Mucosa of stomach (tissue), 1 donor: ENCODE results near the gene STAP2.
"Not testable (repeated sequence)": the region's sequence is repeated elsewhere in the genome, so short reads cannot be mapped to it uniquely, and the experiment has no call there.

Source experiments
- H3K27me3 ChIP-seq: one replicate; pipeline ENCODE4 v1.7.0; 2013; ENCODE audit warnings: mild to moderate bottlenecking, low read length; ENCODE audit not compliant: control insufficient read depth, insufficient read depth
- H3K36me3 ChIP-seq: one replicate; pipeline ENCODE4 v1.7.0; 2013; ENCODE audit warnings: low read length; ENCODE audit not compliant: control insufficient read depth, insufficient read depth
- H3K4me1 ChIP-seq: one replicate; pipeline ENCODE4 v1.7.0; 2013; ENCODE audit warnings: mild to moderate bottlenecking, low read length; ENCODE audit not compliant: control insufficient read depth, insufficient read depth
- H3K4me3 ChIP-seq: one replicate; pipeline ENCODE4 v1.7.0; 2013; ENCODE audit warnings: low read length
- H3K9ac ChIP-seq: one replicate; pipeline ENCODE4 v1.7.0; 2013; ENCODE audit warnings: mild to moderate bottlenecking, low read length, moderate library complexity
- H3K9me3 ChIP-seq: one replicate; pipeline ENCODE4 v1.7.0; 2013; ENCODE audit warnings: mild to moderate bottlenecking, low read length, moderate library complexity; ENCODE audit not compliant: control insufficient read depth
- donor health status: Pancreatic carcinoma.

Gene STAP2

DNA sequence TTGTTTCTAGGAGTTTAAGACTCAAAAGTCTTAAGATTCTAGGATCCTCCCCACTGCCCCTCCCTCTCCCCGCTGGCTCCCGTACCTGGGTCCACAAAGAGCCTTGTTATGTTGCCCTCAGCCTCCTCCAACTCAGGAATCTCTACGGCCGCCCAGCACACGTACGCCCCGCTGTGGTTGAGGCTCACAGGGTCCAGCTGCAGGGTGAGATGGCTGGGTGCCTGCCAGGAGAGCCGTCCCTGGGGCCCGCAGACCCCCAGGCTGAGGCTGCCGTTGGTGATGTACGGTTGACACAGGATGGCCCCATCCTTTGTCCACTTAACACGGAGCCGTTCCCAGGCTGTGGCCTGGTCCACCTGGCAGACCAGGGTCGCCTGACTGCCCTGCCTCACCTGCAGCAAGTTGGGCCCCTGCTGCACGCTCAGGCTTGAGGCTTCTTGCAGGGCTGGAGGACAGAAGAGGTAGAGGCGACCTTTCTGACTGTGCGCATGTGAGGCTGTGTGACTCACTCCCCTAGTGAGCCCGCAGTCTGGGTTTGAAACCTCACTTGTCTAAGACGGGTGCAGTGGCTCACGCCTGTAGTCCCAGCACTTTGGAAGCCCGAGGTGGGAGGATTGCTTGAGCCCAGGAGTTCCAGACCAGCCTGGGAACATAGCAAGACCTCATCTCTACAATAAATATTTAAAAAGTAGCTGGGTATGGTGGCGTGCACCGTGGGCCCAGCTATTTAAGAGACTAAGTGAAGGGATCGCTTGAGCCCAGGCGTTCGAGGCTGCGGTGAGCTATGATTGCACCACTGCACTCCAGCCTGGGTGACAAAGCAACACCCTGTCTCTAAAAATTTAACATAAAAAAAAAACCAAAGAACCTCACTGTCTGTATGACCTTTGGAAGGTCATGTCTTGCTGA lies 40.5 kb downstream of the STAP2 start:
- Histone ChIP-seq H3K4me3 (no peak overlapping the region), H3K27me3 (peaks cover 4% of the 10 kb centered on the region)

DNA sequence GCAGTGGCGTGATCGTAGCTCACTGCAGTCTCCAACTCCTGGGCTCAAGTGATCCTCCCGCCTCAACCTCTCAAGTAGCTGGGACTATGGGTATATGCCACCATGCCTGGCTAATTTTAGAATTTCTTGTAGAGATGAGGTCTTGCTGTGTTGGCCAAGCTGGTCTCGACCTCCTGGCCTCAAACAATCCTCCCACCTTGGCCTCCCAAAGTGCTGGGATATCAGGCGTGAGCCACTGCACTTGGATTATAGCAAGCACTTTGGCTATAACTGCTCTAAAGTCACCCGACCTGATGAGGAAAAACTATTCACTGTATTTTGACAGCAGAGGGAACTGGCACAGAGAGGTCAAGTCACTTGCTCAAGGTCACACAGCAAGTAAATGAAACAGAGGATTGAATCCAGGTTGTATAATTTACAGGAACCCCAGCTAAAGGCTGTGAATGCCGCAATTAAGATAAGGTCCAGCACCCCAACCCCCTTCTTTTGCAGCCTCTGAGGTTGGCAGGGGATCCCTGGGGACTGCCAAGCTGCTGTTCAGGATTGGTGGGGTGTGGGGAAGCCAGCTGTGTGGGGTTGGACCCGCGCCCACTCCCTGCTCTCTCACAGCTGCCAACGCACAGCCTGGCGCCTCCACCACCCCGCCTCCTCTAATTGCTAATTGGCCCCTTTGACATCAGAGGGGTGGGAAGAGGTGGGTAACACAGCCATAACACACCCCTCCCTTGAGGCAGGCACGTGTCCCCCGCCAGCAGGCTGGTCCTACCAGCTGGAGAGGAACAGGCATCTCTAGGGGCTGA lies 42.5 kb downstream of the STAP2 start:
- no peaks in the 10 kb centered on the region for H3K4me1 ChIP-seq
- no peaks in the 10 kb centered on the region for H3K9me3 ChIP-seq
- no peak overlapping the region for H3K9ac ChIP-seq
- H3K4me3 ChIP-seq, result no peak overlapping the region
- H3K36me3 ChIP-seq, result no peaks in the 10 kb centered on the region
- H3K27me3 ChIP-seq, result peaks cover 4% of the 10 kb centered on the region

More for the DNA sequence above, 40.5 kb downstream of the STAP2 start:
- Histone ChIP-seq H3K4me1 (no peaks in the 10 kb centered on the region), H3K9me3 (no peaks in the 10 kb centered on the region), H3K36me3 (no peaks in the 10 kb centered on the region), H3K9ac (no peak overlapping the region)

DNA sequence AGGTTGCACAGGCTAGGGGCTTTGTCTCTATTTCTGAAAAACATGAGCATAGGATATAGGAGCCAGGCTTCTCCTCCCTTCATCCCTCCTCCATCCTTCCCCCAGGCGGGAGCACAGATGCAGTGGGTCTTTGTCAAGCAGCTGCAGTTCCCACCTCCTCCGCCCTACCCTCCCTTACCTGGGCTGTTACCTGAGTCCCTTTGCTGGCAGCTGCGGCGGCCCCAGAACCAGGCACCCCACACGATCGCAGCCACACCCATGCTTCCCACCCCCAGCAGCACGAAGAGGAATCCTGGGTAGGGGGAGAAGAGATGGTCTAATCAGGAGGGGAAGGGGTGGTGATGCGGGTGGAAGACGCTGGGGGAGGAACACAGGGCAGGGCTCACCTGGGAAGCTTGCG lies 44.2 kb downstream of the STAP2 start:
- Histone ChIP-seq H3K9ac (no peak overlapping the region), H3K36me3 (no peaks in the 10 kb centered on the region), H3K4me1 (no peaks in the 10 kb centered on the region), H3K27me3 (peaks cover 4% of the 10 kb centered on the region), H3K9me3 (no peaks in the 10 kb centered on the region), H3K4me3 (no peak overlapping the region)

DNA sequence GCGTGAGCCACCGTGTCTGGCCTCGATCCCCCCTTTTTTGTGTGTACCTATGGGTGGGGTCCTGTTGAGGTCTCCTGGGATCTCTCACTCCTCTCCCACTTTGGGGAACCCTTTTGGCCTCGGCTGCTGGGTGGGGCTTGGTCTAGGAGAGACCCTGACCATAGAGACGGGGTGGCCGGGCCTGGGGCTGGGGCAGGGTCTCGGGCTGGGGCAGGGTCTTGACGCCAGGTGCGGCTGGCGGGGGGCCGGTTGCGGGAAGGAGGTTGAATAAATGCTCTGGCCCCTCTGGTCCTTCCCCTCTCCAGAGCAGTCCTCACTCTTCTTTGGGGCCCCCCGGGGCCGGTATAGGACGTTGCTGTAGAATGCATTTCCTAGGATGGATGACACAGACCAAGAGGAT lies 46.1 kb downstream of the STAP2 start:
- no peak overlapping the region for H3K9ac ChIP-seq
- H3K27me3 ChIP-seq, result peaks cover 4% of the 10 kb centered on the region
- H3K4me1 ChIP-seq, result no peaks in the 10 kb centered on the region
- H3K36me3 ChIP-seq, result no peaks in the 10 kb centered on the region
- no peaks in the 10 kb centered on the region for H3K9me3 ChIP-seq
- no peak overlapping the region for H3K4me3 ChIP-seq

DNA sequence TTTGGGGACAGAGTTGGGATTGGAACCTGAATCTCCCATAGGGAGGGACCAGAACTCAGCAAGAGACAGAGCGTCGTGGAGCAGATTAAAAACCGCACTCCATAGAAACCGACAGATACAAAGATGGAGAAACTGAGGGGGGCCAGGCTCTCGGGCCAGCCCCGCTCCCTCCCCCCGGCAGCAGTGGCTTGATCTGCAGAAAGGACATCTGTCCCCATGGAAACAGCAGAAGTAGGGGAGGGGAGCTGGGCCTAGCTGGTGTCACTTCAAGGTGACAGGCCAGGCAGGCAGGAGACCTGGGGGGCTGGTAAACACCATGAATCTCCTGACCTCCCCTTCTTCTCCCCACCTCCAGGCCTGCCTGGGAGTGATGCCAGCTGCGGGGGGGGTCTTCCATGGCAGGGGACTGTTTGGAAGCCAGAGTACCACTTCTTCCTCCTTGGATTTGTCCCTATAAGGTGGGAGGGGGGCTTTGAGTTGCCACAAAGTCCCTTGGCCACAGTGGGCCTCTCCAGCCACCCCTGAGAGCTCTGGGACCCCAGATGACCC lies 47.4 kb downstream of the STAP2 start:
- H3K36me3 ChIP-seq, result no peaks in the 10 kb centered on the region
- no peaks in the 10 kb centered on the region for H3K4me1 ChIP-seq
- no peaks in the 10 kb centered on the region for H3K9me3 ChIP-seq
- H3K4me3 ChIP-seq, result no peak overlapping the region
- no peak overlapping the region for H3K9ac ChIP-seq
- peaks cover 4% of the 10 kb centered on the region for H3K27me3 ChIP-seq

DNA sequence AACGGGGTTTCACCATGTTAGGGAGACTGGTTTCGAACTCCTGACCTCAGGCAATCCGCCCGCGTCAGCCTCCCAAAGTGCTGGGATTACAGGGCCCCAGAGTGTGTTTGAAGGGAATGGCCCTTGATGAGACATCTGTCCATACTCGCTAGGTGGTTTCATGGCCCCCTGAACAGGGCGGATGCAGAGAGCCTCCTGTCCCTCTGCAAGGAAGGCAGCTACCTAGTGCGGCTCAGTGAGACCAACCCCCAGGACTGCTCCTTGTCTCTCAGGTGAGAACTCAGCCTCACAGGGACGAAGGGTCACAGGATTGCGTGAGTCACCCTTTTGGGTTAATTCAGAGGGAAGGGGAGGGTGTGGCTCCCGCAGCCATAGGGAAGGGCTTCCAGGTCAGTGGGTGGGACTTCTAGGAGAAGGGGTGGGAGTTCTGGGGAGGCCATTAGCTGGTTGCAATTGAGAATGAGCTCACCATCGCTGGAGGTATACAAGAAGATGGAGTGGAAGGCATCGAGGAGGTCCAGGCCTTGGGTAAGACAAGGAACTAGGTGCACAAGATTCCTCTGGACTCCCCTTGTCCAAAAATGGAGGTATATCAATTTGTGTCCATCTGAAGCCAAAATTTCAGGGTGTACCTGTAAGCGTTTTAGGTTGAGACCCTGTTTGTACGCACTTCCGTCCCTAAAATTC lies 50.4 kb downstream of the STAP2 start:
- H3K9me3 ChIP-seq, result no peaks in the 10 kb centered on the region

DNA sequence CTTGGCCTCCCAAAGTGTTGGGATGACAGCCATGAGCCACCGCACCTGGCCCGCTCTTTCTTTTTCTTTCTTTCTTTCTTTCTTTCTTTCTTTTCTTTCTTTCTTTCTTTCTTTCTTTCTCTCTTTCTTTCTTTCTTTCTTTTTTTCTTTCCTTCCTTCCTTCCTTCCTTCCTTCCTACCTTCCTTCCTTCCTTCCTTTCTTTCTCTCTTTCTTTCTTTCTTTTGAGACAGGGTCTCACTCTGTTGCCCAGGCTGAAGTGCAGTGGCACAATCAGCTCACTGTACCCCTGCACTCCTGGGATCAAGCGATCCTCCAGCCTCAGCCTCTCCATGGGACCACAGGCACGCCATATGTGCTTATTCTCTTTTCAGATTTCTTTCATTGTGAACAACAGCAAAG lies 52.5 kb downstream of the STAP2 start:
- not testable (repeated sequence) for H3K9ac ChIP-seq, H3K36me3 ChIP-seq, H3K4me1 ChIP-seq, H3K4me3 ChIP-seq, H3K27me3 ChIP-seq, H3K9me3 ChIP-seq

More for the DNA sequence above, 50.4 kb downstream of the STAP2 start:
- Histone ChIP-seq H3K36me3 (no peaks in the 10 kb centered on the region), H3K4me3 (no peak overlapping the region), H3K4me1 (peaks cover 5% of the 10 kb centered on the region), H3K9ac (no peak overlapping the region), H3K27me3 (peaks cover 6% of the 10 kb centered on the region)

DNA sequence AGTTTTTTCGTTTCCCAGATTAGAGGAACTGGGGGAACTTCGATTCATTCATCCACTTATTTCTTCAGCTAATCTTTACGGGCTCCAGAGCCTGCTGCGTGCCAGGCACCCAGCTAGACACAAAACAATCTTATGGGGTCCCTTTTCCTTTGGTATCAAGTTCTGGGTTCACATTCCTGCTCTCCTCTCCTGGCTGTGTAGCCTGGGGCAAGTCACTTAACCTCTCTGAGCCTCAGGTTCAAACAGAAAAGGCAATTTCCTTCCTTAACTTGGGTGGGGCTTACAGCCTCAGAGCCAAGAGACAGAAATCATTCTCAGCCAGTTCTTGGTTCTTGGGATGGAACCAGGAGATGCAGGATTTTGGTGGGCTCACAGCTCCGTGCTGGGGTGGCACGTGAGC lies 53.7 kb downstream of the STAP2 start:
- Histone ChIP-seq H3K9me3 (no peaks in the 10 kb centered on the region), H3K4me3 (no peak overlapping the region), H3K27me3 (peaks cover 19% of the 10 kb centered on the region), H3K36me3 (no peaks in the 10 kb centered on the region), H3K4me1 (peaks cover 5% of the 10 kb centered on the region), H3K9ac (no peak overlapping the region)

DNA sequence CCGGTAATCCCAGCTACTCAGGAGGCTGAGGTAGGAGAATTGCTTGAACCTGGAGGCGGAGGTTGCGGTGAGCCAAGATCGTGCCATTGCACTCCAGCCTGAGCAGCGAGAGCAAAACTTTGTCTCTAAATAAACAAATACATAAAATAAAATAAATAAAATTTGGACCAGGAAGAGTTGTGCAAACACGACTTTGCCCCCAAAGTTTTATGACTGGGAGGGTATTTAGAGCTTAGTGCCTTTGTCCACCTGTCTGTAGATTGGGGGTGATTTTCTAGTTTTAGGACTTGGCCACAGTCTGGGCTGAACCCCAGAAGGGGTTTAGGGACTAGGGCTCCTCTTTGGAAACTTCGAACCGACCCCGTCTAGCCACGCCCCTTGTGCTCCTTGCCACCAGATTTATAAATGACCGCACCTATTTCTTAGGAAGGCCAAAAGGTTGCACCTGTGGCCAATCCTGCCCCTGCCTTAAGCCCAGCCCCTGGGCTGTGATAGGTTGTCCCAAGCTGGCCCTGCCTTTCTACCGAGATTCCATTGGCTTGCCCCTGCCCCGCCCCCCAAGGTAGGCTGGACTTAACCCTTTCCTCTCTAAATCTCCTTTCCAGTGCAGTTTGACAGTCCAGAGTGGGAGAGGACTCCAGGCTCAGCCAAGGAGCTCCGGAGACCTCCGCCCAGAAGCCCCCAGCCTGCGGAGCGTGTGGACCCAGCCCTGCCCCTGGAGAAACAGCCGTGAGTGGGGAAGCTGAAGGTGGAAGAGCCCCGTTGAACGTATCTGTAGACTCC lies 54.3 kb downstream of the STAP2 start:
- H3K36me3 ChIP-seq, result no peaks in the 10 kb centered on the region
- peaks cover 25% of the 10 kb centered on the region for H3K27me3 ChIP-seq
- no peaks in the 10 kb centered on the region for H3K9me3 ChIP-seq
- H3K4me1 ChIP-seq, result peaks cover 5% of the 10 kb centered on the region
- no peak overlapping the region for H3K4me3 ChIP-seq
- H3K9ac ChIP-seq, result no peak overlapping the region

DNA sequence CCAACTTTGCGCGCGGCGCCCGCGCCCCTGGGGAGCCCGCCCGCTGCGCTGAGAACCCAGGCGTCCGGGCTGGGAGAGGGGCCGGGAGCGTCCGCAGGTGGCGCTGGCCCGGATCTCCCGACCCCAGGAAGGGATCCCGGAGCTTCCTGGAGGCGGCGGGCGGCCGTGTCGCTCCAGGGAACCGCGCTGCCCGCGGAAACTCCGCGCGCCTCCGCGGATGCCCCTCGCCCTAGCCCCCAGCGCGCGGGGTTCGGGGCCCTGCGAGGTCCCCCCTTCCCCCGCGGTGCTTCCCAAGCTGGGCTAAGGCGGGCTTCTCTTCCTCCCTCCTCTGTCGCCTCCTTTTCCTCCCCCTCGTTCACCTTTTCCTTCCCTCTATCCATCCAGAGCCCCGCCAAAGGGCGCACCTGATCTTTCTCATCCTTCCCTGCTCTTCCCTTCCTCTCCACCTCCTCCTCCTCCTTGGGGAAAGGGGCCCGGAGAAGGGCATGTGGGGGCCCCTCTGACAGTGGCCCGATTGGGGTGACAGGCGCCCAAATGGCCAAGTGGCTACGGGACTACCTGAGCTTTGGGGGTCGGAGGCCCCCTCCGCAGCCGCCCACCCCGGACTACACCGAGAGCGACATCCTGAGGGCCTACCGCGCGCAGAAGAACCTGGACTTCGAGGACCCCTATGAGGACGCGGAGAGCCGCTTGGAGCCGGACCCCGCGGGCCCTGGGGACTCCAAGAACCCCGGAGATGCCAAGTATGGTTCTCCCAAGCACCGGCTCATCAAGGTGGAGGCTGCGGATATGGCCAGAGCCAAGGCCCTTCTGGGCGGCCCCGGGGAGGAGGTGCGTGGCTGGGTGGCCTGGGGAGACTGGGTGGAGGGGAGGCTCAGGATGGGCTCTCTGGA lies 58.9 kb downstream of the STAP2 start:
- Histone ChIP-seq H3K9ac (no peak overlapping the region), H3K27me3 (peaks cover 37% of the 10 kb centered on the region), H3K36me3 (no peaks in the 10 kb centered on the region), H3K4me1 (peaks cover 3% of the 10 kb centered on the region), H3K4me3 (no peak overlapping the region), H3K9me3 (no peaks in the 10 kb centered on the region)

DNA sequence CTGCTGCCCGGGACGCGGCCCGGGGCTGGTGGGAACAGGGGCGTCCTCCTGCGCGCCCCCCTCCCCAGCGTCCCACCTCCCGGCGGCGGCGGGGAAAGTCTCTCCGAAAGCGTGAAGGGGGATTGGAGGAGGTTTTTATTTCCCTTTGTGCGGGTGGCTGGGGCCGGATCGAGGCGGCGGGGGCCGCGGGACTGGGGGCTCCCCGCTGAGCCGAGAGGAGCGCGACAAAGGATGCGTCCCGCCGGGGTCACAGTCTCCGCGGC lies 59.4 kb downstream of the STAP2 start:
- H3K27me3 ChIP-seq, result peaks cover 36% of the 10 kb centered on the region
- H3K4me1 ChIP-seq, result no peaks in the 10 kb centered on the region
- no peaks in the 10 kb centered on the region for H3K9me3 ChIP-seq
- no peak overlapping the region for H3K4me3 ChIP-seq
- no peak overlapping the region for H3K9ac ChIP-seq
- H3K36me3 ChIP-seq, result no peaks in the 10 kb centered on the region
